ENCODE data around the gene CPLX1.

- TF ChIP-seq YY1 (IDR thresholded peaks at IDR 0.05; ENCODE audit: low read depth): no peak
- no peak for TF ChIP-seq MAX (IDR thresholded peaks at IDR 0.05)
- TF ChIP-seq REST (IDR thresholded peaks at IDR 0.05; ENCODE audit: low read depth): no peak
- no peak for TF ChIP-seq EP300 (IDR thresholded peaks at IDR 0.05; ENCODE audit: borderline replicate concordance)
- TF ChIP-seq RAD21 (IDR thresholded peaks at IDR 0.05; ENCODE audit: low read depth): no peak
- TF ChIP-seq EGR1 (IDR thresholded peaks at IDR 0.05): no peak
Measured at GRCh38 chr4:845233-845835, 19.4 kb upstream of the CPLX1 start.

All from Ishikawa (cell line).